GM12875 (cell line): ENCODE data around the gene SCRN1.

ENCODE experiments used
- H3K4me3 ChIP-seq: one replicate; pipeline ENCODE4 v1.5.1; 2011; ENCODE audit warnings: low read depth, low read length, control low read depth
- TF ChIP-seq, protein P1 (sequence below): IDR thresholded peaks from 2 replicates; pipeline ENCODE4 v1.5.1; 2011; ENCODE audit warnings: low read depth, mild to moderate bottlenecking, control low read depth, inconsistent platforms, low read length, moderate library complexity, borderline replicate concordance; ENCODE audit not compliant: insufficient read depth

Gene SCRN1

DNA sequence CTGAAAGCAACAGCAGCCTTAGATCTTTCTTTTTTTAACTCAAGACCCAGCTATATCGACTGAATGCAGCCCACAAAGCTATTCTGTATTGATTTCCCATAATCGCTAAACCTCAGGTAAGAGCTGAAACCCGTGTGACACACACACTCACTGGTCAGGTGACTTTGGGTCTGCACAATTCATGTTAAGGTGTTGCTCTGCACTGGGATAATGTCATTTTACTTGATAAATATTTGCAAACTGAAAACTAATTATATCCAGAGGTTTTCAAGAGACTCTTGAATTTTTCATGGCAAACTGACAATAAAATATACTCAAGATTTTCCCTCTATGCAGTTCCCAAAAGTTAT lies 33.1 kb downstream of the SCRN1 start:
- TF ChIP-seq, protein P1, sequence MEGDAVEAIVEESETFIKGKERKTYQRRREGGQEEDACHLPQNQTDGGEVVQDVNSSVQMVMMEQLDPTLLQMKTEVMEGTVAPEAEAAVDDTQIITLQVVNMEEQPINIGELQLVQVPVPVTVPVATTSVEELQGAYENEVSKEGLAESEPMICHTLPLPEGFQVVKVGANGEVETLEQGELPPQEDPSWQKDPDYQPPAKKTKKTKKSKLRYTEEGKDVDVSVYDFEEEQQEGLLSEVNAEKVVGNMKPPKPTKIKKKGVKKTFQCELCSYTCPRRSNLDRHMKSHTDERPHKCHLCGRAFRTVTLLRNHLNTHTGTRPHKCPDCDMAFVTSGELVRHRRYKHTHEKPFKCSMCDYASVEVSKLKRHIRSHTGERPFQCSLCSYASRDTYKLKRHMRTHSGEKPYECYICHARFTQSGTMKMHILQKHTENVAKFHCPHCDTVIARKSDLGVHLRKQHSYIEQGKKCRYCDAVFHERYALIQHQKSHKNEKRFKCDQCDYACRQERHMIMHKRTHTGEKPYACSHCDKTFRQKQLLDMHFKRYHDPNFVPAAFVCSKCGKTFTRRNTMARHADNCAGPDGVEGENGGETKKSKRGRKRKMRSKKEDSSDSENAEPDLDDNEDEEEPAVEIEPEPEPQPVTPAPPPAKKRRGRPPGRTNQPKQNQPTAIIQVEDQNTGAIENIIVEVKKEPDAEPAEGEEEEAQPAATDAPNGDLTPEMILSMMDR = no peak
- H3K4me3 ChIP-seq = no peak overlapping the region

GRCh38 chr7:29955799-29956486 lies 33.7 kb downstream of the SCRN1 start:
- TF ChIP-seq, protein P1 = no peak
- H3K4me3 ChIP-seq = no peak overlapping the region

- H3K4me3 ChIP-seq = no peak overlapping the region
- TF ChIP-seq, protein P1 = no peak
Measured at GRCh38 chr7:29955075-29955792, 34.4 kb downstream of the SCRN1 start.

- TF ChIP-seq, protein P1 = no peak
- no peak overlapping the region for H3K4me3 ChIP-seq
Measured at GRCh38 chr7:29953726-29954347, 35.8 kb downstream of the SCRN1 start.

DNA sequence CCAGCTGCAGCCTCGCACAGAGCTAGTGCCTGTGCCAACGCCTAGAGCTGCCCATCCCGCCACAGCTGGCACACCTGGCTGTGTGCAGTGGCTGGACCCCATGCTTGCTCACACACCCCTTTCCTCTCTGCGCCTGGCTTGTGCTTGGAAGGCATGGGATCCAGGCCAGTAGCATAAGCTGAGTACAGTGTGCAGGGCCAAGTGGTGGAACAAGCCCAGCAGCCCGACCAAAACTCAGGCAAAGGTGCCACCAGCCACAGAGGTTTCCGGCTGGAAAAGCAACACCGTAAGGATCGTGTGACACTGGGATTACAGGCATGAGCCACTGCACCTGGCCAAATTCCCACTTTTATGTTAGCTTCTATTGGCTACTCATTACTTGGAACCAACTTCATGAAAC lies 38.4 kb downstream of the SCRN1 start:
- TF ChIP-seq, protein P1 = no peak

DNA sequence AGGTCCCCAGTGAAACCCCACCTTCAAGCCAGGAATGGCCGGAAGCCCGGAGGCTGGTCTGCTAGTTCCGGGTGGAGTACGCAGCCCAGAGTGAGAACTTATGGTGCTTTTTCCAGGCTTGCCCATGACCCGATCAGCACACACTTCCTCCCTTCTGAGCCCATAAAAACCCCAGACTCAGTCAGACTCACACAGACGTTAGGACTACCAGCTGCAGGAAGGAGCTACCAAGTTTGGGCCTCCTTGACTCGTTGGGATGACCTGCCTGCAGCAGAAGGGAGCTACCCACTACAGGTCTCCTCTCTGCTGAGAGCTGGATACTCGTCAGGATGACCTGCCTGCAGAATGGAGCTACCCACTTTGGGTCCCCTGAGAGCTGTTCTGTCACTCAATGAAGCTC lies 39.1 kb downstream of the SCRN1 start:
- TF ChIP-seq, protein P1 = no peak
- no peak overlapping the region for H3K4me3 ChIP-seq

More for the DNA sequence above, 38.4 kb downstream of the SCRN1 start:
- H3K4me3 ChIP-seq = no peak overlapping the region
